ENCODE measurements around the gene SLC38A3. TPM values are rescaled to one million over a fixed set of nuclear protein-coding genes. Genes with fewer than 3 reads are reported as not detected.

SLC38A3 gene
- total and polyA plus RNA-seq, 9 of the 15 experiments (the other 6 are each of a cell fraction or from before 2014, with no cell fraction given), result 0.09 to 0.38 (median 0.16) TPM; not detected in 6

- TF ChIP-seq SMC3 (conservative IDR thresholded peaks at IDR 0.05; ENCODE audit: insufficient read depth, low read depth, low read length), result no peak
- TF ChIP-seq MYC (IDR thresholded peaks at IDR 0.05; ENCODE audit: low read depth, low read length), result no peak
- TF ChIP-seq MYC (CRISPR knock-in tag; IDR thresholded peaks at IDR 0.05; ENCODE audit: borderline replicate concordance, low read depth), result no peak
- TF ChIP-seq POLR2AphosphoS2 (IDR thresholded peaks at IDR 0.05; ENCODE audit: low read length), result no peak
- TF ChIP-seq ZNF655 (CRISPR knock-in tag; IDR thresholded peaks at IDR 0.05), result no peak
- TF ChIP-seq ELK3 (CRISPR knock-in tag; IDR thresholded peaks at IDR 0.05), result no peak
- no peak for TF ChIP-seq TAF1 (IDR thresholded peaks at IDR 0.05; ENCODE audit: control insufficient read depth, extremely low read depth, insufficient read depth, low read length, severe bottlenecking)
- no peak for TF ChIP-seq HBP1 (CRISPR knock-in tag; IDR thresholded peaks at IDR 0.05)
- TF ChIP-seq RB1 (IDR thresholded peaks at IDR 0.05; ENCODE audit: low read depth), result no peak
- no peak for TF ChIP-seq RBM25 (IDR thresholded peaks at IDR 0.05; ENCODE audit: low read depth, low read length, severe bottlenecking)
- no peak for TF ChIP-seq SETDB1 (IDR thresholded peaks at IDR 0.05; ENCODE audit: low read length)
These were observed 32.3 kb upstream of the SLC38A3 start (continued) for GRCh38 chr3:50172626-50173220.

All from K562 (cell line).